Measurements from ENCODE around the gene PAPSS1.
A peak's percentile ranks its signal among the peaks of the same experiment; 100 is the strongest.
"Not testable (repeated sequence)": the region's sequence is repeated elsewhere in the genome, so short reads cannot be mapped to it uniquely, and the experiment has no call there.

PAPSS1 gene

DNA sequence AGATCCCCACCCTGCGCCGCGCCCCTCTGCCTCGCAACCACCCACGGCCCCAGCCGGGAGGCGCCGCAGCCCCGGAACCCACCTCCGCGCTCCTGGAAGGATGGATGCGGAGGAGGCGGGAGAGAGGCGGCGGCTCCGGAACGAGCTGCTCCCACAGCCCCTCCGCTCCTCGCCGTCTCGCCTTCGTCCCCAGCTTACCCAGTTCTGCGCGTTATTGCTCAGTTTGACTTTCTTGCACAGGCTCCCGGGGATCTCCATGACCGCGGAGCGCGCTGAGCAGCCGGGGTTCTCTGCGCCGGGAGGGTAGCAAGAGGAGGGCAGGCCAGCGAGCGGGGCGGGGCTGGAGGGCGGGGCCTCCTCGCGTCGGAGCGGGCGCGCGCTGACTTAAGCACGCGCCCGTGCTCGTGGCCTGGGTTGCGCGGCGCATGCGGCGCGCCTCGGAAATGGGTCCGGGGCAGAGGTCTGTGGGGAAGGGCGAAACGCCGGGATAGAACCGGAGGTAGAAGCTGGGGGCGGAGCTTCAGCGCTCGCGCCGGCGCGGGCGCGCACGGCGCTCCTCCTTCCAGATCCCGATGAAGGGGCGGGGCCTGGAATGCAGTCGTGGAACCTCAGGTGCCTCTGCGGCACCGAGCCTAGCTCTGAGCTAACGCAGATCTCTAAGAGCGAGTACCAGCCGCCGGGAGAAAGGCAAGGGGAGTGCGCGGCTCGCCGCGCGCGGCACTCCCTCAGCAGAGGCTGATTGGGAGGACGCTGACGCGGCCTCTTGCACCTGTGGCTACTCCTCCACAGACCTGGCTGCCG lies at the start of gene PAPSS1:
PAPSS1 (minus strand) TSS at position 313 of the 801 bp plus-strand sequence; CDS start at position 258, 55 bp downstream.
- peak; percentile 61 for DNase-seq

DNA sequence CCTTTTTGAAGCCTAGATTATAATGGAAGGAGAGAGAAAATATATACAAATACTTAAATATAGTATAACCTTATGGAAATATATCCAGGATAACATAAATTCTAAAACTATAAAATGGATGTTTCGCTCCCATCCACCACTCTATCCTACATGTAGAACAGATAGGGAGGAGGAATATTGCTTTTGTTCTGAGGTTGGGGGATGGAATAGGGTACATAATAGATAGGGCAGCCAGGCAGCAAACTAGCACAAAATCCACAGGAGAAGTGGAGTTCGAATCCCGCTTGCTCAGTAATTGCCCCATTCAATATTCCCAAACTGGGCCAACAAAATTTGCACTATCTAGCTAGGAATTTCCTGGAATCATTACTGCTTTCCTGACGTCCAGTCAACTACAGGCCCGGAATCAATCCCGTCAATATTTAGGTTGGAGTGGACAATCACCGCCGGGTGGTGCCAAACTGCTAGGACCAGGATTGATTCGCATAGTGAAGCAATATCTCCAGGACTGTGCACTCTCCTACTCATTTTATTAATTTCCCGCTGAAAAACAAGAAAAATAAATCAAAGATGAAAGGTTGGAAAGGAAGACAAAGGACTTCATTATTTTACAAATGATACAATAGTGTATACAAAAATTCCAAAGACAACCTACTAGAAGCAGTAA lies 40.4 kb upstream of the PAPSS1 start:
- no peak for DNase-seq

DNA sequence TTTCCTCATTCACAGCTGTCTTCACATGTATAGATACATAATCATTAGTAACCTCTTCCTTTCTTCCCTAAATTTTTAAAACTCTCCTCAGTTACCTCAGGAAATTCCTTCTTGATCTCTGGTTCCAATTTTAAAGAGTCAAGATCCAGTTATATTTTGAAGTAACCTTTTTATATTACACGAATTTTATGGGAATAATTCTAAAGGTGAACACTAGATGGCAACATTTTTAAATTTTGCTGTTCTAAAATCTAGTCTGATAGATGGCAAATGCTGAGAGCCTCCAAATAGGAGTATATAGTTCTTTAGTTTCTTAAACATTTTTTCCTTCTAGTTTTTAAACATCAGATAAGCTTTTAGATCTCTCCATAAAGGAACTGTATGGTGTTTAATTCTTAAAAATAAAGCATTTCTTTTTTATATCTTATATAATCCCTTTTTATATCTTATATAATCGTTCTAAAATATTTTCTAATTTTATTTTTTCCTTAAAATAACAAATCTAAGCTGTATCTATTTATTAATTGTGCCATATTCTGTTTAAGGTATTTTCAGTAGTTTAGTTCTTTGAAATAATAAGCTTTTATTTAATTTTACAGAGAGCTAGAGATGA lies 37.9 kb upstream of the PAPSS1 start:
- no peak for DNase-seq

DNA sequence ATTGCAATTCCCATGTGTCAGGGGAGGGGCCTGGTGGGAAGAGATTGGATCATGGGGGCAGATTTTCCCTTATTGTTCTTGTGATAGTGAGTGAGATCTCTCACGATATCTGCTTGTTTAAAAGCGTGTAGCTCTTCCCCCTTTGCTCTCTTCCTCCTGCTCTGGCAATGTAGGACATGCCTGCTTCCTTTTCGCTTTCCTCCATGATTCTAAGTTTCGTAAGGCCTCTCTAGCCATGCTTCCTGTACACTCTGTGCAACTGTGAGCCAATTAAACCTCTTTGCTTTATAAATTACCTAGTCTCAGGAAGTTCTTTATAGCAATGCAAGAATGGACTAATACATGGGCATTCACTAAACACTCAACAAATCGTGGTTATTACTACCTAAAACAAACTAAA lies 37.2 kb upstream of the PAPSS1 start:
- DNase-seq, result no peak

DNA sequence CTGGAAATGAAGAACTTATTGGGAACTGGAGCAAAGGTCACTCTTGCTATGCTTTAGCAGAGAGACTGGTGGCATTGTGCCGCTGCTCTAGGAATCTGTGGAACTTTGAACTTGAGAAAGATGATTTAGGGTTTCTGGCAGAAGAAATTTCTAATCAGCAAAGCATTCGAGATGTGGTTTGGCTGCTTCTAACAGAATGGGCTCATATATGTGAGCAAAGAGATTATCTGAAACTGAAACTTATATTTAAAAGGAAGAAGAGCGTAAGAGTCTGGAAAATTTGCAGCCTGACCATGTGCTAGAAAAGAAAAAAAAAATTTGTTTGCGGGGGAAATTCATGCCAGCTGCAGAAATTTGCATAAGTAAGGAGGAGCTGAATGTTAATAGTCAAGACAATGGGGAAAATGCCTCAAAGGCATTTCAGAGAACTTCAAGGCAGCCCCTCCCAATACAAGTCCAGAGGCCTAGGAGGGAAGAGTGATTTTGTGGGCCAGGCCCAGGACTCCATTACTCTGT lies 35.9 kb upstream of the PAPSS1 start:
- no peak for DNase-seq

DNA sequence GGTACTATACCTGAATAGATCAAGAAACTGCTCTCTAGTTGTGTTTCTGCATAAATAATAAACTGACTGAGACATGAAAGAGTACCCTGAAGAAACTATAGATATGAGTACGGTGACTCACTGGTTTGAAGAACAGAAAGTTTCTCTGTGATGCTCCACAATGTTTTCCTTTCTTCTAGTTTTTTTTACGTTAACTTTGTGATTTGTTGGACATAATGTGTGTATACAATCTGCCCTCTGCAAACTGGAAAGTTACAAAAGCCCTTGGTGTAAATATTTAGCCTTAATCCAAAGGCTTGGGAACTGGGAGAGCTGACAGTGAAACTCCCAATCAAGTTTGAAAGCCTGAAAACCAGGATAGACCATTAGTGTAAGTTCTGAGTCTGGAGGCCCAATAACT lies 31.6 kb upstream of the PAPSS1 start:
- DNase-seq, result no peak

DNA sequence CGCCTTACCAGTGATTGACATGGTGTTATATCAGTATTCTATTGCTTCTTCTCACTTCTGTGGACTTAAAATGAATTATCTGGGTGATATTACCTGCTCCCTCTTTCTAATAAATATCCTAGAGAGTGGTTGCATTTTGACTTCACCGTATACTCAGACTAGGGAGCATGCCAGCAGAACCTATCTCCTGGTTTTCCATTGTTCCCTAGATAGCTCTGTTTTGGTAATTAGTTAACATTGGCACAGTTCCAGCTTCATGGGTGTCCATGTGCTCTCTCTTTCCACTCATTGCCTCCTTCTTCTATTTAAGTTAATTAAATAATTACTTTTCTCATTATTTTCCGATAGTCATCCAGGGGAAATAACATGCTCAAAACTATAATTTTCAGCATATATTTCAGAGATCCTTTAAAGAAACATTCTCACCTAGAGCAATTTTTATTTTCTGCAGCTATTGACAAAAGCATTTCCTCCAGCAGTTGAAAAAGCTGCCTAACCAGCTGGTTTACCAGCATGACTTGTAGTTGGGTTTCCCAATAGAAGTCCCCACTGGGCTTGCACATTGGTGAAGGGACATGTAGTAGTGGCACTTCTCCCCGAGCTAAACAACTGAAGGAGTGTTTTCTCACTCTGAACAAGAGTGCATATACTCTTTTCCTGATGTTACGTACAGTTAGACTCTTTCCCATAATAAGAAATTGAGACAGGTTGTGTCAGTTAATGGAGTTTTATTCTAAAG lies 27.9 kb upstream of the PAPSS1 start:
- DNase-seq, result no peak

DNA sequence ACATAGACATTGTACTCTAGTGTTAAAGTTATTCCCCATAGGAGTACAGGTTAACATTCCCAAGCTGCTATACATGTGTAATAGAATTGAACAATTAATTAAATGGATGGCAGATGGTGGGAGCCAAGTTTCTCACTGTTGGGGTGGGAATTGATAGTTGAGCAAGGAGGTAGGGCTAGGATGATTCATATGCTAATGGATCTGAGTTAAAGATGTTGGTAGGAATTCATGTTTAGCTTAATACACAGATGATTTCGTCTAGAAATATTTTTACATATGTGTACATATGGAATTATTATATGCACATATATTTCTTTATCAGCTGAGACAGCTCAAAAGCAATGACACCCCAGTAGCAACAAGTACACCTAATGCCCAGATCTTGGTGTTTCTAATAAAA lies 26.1 kb upstream of the PAPSS1 start:
- no peak for DNase-seq

DNA sequence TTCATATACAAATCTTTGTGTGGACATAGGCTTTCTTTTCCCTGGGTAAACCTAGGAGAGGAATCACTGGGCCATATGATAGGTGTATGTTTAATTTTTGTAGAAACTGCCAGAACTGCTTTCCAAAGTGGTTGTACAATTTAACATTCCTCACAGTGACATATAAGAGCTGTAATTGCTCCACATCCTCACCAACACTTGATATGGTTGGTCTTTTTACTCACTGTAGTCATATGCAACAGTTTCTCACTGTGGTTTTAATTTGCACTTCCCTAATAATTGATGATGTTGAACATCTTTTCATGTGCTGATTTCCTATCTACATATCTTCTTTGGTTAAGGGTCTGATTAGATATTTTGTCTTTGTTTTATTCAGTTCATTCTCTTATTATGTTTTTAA lies 24.5 kb upstream of the PAPSS1 start:
- no peak for DNase-seq

DNA sequence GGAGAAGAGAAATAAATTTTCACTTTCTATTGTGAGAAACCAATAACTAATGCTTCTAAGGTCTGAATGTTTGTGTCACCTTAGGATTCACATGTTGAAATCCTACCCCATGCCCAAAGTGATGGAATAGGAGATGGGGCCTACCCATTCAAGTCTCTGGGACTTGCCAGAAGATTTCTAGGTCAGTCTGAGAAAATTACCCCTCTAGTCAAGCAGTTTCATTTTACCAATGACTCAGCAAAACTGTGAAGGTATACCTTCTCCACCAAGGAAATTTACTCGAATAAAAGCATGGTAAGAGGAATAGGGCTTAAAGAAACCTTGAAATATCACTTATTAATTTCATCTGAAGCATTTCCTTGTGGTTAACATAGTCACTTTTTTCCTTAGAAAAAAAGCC lies 23.5 kb upstream of the PAPSS1 start:
- no peak for DNase-seq

DNA sequence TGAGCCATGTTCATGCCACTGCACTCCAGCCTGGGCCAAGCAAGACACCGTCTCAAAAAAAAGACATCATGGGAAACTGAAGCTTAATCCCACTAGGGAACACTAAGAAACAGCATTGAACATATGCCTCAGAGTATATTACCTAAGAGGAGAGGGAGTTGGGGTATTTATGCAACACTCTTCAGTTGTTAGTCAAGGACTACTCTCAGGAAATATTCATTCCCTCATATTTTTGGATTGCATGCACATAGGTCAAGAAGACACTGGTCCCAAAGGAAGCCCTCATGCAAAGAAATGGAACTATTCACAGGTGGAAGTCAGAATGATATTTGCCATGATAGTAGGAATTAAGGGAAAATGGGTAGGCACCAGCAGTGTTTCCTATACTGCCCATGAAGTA lies 22.8 kb upstream of the PAPSS1 start:
- no peak for DNase-seq

DNA sequence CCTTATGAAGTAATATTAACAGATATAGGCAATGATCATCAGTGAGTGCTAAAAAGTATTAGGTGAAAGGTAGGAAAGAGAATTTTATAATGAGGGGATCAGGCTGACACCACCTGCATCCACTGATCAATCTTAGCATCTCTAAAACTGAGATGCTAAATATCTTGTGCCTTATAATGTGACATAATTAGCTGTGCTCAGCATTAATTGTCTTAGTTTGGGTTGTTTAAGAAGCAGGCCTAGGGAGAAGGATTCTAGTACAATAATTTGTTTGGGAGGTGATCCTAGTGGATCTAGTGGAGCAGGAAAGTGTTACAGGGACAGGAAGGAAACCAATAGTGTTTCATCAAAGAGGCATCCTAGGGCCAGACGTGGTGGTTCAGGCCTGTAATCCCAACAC lies 22.2 kb upstream of the PAPSS1 start:
- DNase-seq, result no peak

DNA sequence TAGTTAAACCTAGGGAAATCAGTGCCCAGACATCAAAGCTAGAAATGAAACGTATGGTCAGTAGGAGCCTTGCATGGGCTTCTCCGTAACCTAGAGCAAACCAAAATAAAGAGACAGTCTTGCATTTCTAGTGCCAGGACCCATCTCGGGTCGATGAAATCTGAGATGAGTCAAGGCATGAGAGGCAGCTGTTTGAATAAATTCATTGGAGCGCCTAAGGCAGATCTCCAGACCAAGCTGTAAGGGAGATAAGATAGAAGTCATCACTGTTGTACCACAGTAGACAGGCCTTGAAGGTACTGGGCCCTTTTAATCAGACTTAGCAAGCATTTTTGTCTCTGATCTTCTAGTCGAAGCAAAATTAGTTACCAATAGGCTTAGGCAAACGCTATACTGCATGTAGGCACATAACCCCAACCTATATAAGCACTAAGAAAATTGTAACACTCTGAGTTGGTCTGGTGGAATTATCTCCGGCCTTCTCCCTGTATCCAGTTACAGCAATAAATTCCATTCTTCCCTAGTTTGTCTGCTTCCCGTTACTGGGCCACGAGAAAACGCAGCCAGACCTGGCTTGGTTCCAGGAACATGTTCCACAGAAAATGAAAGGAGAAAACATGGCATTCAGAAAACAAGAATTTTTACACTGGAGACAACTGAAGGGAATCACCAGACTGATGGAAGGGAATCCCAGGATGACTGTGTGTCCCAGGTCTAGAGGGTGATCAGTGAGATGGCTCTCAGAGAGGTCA lies 21.1 kb upstream of the PAPSS1 start:
- no peak for DNase-seq

DNA sequence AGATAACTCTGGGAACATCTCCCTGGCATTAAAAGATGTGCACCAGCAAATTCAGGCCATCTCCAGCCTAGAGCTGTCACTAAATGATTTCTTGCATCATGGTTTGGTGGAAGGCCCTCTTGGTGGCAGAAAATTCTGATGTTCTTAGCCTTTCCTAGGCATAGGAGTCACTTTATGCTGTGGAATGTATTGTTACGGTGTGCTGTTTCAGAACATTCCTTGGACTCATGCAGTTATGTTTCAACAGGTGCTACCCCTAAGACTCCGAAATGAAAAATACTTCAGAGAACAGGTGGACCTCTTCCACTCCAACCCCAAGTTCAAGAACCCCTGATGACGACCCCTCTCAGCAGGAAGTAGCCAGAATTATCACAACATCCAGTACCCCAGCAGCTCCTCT lies 20.3 kb upstream of the PAPSS1 start:
- DNase-seq, result no peak

DNA sequence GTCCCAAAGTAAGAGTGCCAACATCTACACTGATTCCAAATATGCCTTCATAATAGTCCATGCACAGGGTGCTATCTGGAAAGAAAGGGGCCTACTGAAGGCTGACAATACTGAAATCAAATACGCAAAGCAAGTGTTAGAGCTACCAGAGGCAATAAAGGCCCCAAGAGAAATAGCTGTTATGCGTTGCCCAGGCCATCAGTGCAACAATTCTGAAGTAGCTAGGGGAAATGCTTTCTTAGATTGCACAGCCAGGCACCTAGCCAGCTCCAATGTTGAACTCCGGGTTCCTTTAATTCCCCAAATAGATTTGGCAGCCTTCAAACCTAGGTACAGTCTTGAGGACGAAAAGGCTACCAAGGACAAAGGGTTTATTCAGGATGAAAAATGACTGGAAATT lies 17.4 kb upstream of the PAPSS1 start:
- DNase-seq, result no peak

DNA sequence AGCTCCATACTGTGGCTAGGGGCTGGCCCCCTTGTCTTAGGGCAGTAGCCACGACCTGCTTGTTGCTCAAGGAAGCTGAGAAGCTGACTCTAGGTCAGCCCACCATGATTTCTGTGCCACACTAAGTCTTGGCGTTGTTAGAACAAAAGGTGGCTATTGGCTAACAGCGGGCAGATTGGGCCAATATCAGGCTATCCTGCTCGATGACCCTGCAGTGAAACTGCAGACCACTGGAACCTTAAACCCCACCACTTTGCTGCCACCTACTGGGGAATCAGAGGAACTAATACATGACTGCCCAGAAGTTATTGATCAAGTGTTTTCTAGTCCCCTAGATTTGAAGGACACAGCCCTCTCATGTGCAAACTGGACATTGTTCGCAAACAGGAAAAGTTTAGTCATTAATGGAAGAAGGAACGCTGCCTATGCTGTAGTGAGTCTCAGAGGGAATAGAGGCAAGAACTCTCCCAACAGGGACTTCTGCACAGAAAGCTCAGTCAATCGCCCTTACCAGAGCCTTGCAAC lies 17.0 kb upstream of the PAPSS1 start:
- DNase-seq, result no peak

DNA sequence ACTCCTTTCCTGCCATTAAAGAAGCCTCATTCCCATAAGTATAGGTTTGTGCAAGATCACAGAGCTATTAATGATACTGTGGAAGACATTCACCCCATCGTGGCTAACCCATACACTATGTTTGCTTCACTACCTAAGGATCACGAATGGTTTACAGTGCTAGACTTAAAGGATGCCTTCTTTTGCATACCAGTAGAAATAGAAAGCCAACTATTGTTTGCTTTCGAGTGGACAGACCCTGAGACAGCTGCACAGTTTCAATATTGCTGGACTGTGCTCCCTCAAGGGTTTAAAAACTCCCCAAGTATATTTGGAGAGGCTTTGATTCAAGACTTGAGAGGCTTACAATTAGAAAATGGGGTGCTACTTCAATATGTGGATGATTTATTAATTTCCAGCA lies 16.0 kb upstream of the PAPSS1 start:
- DNase-seq, result no peak

DNA sequence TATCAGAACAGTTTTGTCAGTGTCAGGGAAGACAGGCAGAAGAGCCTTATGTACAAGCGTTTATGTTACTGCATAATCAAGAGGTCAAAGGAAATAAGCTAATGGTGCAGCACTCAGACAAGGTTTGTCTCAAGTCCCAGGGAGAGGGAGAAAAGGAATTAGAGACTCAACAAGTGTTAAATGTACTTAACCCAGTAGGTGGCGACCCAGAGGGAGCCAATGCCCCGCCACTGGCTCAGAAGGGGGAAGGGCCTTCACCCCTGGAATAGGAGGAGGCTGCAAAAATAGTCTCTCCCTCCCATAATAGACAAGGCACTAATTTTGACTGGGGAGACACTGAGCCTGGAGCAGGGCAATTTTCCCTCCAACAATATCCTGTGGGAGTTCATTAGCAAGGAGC lies 14.1 kb upstream of the PAPSS1 start:
- no peak for DNase-seq

DNA sequence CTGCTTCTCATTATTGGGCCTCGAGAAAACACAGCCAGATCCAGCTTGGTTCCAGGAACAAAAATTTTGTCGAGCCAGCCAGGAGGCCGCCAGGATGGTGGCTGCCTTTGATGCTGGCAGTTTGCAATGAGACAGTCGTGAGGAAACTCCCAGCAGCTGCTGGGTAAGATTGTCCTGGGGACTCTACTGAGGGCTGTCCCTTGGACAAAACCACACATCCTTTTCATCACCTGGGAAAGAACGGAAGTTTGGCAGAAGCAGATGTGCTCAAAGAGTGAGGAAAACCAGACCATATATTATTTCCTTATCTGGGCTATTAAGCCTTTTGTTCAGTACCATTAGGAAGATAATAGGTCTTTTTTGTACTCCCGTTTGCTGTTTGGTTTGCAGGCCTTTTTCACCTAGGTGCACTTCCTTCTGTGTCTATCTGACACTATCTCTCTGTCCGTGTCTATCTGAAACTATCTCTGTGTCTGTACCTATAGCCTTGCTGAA lies 13.4 kb upstream of the PAPSS1 start:
- no peak for DNase-seq

DNA sequence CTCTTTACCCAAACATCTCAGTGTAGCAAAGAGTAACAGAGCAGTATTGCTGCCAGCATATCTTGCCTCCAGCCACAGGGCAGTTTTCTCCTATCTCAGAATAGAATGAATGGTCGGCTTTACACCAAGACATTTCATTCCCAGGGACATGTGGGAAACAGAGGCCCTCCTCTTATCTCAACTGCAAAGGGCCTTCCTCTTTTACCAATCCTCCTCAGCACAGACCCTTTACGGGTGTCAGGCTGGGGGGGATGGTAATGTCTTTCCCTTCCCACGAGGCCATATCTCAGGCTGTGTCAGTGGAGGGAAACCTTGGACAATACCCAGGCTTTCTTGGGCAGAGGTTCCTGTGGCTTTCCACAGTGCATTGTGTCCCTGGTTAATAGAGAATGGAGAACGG lies 9.0 kb upstream of the PAPSS1 start:
- DNase-seq, result not testable (repeated sequence)

DNA sequence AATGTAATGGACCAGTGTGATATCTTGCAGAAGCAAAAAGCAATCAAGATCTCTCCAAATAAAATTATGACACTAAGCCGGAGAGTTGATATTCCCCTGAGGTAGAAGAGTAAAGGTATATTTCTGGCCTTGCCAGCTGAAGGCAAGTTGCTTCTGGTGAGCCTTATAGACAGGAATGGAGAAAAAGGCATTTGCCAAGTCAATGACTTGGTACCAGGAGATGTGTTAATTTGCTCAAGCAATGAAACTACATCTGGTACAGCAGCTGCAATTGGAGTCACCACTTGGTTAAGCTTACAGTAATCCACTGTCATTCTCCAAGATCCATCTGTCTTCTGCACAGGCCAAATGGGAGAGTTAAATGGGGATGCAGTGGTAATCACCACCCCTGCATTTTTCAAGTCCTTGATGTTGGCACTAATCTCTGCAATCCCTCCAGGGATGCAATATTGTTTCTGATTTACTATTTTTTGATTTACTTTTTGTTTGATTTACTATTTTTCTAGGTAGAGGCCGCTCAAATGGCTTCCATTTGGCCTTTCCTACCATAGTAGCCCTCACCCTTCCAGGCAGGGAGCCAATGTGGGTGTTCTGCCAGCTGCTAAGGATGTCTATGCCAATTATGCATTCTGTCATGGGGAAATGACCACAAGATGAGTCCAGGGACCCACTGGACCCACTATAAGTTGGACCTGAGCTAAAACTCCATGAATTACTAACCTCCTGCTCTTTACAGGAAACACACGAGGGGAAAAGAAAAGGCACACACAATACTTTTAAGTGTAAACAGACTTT lies 6.3 kb upstream of the PAPSS1 start:
- not testable (repeated sequence) for DNase-seq
